Panc1 (cell line): Measurements from ENCODE around the gene APP. TPM values are rescaled to one million over a fixed set of nuclear protein-coding genes. Genes with fewer than 3 reads are reported as not detected.

ENCODE experiments used
- ATAC-seq: fragments of 200-7000 bp; cut with Tn5 transposase; 2 replicates; pipeline ENCODE4 v1.9.1; 2020; ENCODE audit warnings: mild to moderate bottlenecking, moderate library complexity
- BruUV-seq: library from RNA; stranded (reverse); fragments of 400-500 nt; replicated peaks from 2 replicates; lab custom pipeline; 2021; lab: Mats Ljungman, UMichigan
- CTCF ChIA-PET: fragments of 300-600 bp; sonication (Branson Sonifier 250); formaldehyde crosslinking; loops from one replicate; lab custom pipeline; 2022; ENCODE audit warnings: antibody characterized with exemption; lab: Charles Lee
- POLR2A ChIA-PET: fragments of 300-600 bp; sonication (Branson Sonifier 250); formaldehyde crosslinking; loops from one replicate; lab custom pipeline; 2022; ENCODE audit warnings: antibody characterized with exemption; lab: Charles Lee
- DNase-seq: peaks from one replicate; pipeline ENCODE4 v3.0.0-alpha.2; 2010; ENCODE audit warnings: low read depth, low spot score
- H3K27ac ChIP-seq: 2 replicates; pipeline ENCODE4 v1.5.1; 2011; ENCODE audit warnings: mild to moderate bottlenecking, low read length, inconsistent platforms
- H3K27me3 ChIP-seq: fragments of 200-500 bp; sonication (Bioruptor generic); 2 replicates; pipeline ENCODE4 v1.6.0; 2014; ENCODE audit warnings: low read length, inconsistent platforms; ENCODE audit not compliant: control insufficient read depth, insufficient read depth
- H3K36me3 ChIP-seq: fragments of 200-500 bp; sonication (Bioruptor generic); 2 replicates; pipeline ENCODE4 v1.5.1; 2014; ENCODE audit warnings: inconsistent platforms, mild to moderate bottlenecking, low read length, moderate library complexity; ENCODE audit not compliant: control insufficient read depth, insufficient read depth
- H3K4me1 ChIP-seq: 2 replicates; pipeline ENCODE4 v1.5.1; 2011; ENCODE audit warnings: inconsistent platforms, mild to moderate bottlenecking, low read length, moderate library complexity; ENCODE audit not compliant: control insufficient read depth, insufficient read depth
- H3K4me3 ChIP-seq, 2 experiments: 2 replicates each; pipeline ENCODE4 v1.5.1; 2011 to 2012; ENCODE audit warnings: low read depth in 2 of 2, low read length in 2 of 2, mild to moderate bottlenecking in 2 of 2, inconsistent platforms in 1 of 2, moderate library complexity in 1 of 2
- H3K9me3 ChIP-seq: fragments of 200-500 bp; sonication (Bioruptor generic); 2 replicates; pipeline ENCODE4 v1.5.1; 2014; ENCODE audit warnings: low read depth, mild to moderate bottlenecking, inconsistent platforms, low read length, moderate library complexity; ENCODE audit not compliant: control insufficient read depth, insufficient read depth
- CTCF ChIP-seq: fragments of 450-650 bp; IDR thresholded peaks from 2 replicates; pipeline ENCODE4 v1.5.1; 2017; ENCODE audit warnings: mild to moderate bottlenecking
- POLR2AphosphoS5 ChIP-seq: IDR thresholded peaks from 2 replicates; pipeline ENCODE4 v1.6.1; 2012; ENCODE audit warnings: mild to moderate bottlenecking, low read depth, low read length, moderate library complexity
- REST ChIP-seq, 2 experiments: IDR thresholded peaks; 2 replicates each; pipeline ENCODE4 v1.6.1; 2011 to 2012; ENCODE audit warnings: low read depth in 2 of 2, control low read depth in 1 of 2, low read length in 1 of 2, mild to moderate bottlenecking in 1 of 2, moderate library complexity in 1 of 2; ENCODE audit not compliant: insufficient read depth in 1 of 2
- SIN3A ChIP-seq: IDR thresholded peaks from 2 replicates; pipeline ENCODE4 v1.6.1; 2012; ENCODE audit warnings: low read depth, mild to moderate bottlenecking, low read length, moderate library complexity, borderline replicate concordance; ENCODE audit not compliant: insufficient read depth
- TCF7L2 ChIP-seq: IDR thresholded peaks from 2 replicates; pipeline ENCODE4 v1.6.1; 2011; ENCODE audit warnings: mild to moderate bottlenecking, low read depth, low read length, inconsistent platforms
- in situ Hi-C: cut with HindIII; loops from 2 replicates; pipeline ENCODE4 v1.10.0; 2016; ENCODE audit warnings: low sequenced_read_pairs, low pct_unique_long_range_greater_than_20kb
- intact Hi-C: fragments of 100-400 bp; cut with micrococcal nuclease; formaldehyde crosslinking; loops from one replicate; pipeline ENCODE4 v1.10.0; 2022; ENCODE audit not compliant: unreplicated experiment
- total RNA-seq: library from RNA; stranded (reverse); gene quantifications from one replicate; pipeline ENCODE4 v1.2.1, GENCODE V29; 2021; ENCODE audit not compliant: unreplicated experiment

The APP gene
- total RNA-seq, 1 experiment from 2014 or later: 542 TPM

- ChIA-PET CTCF (no interaction called here), POLR2A (no interaction called here)
- Histone ChIP-seq H3K4me1 (no peaks in the 10 kb centered on the region), H3K36me3 (peaks cover 11% of the 10 kb centered on the region), H3K27me3 (no peaks in the 10 kb centered on the region), H3K4me3 (no peak overlapping the region), H3K27ac (no peak overlapping the region), H3K9me3 (no peaks in the 10 kb centered on the region)
- TF ChIP-seq REST (IDR thresholded peaks at IDR 0.05; ENCODE audit: insufficient read depth in 1 of 2, low read depth in 2 of 2, low read length in 1 of 2): no peak
- peak; percentile 13; the same call in 1 of the 2 replicates for TF ChIP-seq CTCF
- ATAC-seq (no peak), DNase-seq (no peak)
- no TSS peak for BruUV-seq
- intact Hi-C loops (no loop called here), in situ Hi-C loops (no loop called here)
Observed at GRCh38 chr21:25887166-25887565, 283.4 kb downstream of the APP start.

- Histone ChIP-seq H3K4me3 (no peak overlapping the region), H3K9me3 (no peaks in the 10 kb centered on the region), H3K36me3 (peaks cover 9% of the 10 kb centered on the region), H3K4me1 (no peaks in the 10 kb centered on the region), H3K27me3 (no peaks in the 10 kb centered on the region), H3K27ac (no peak overlapping the region)
- POLR2A ChIA-PET: interaction anchor here (0.6 kb wide), 1 partner anchor 14 kb away, joined by 5 read pairs; no protein-coding TSS in a partner anchor
- DNase-seq: no peak
- no TSS peak for BruUV-seq
- intact Hi-C loops (no loop called here), in situ Hi-C loops (no loop called here)
- CTCF ChIA-PET: no interaction called here
- TF ChIP-seq POLR2AphosphoS5: no peak
- no peak for TF ChIP-seq CTCF
- no peak for TF ChIP-seq REST (IDR thresholded peaks at IDR 0.05; ENCODE audit: insufficient read depth in 1 of 2, low read depth in 2 of 2, low read length in 1 of 2)
- no peak for TF ChIP-seq TCF7L2
- TF ChIP-seq SIN3A: no peak
- ATAC-seq: no peak
Observed at GRCh38 chr21:25885880-25886279, 284.7 kb downstream of the APP start.
